Endothelial cell of umbilical vein (primary cell): Measurements from ENCODE around the gene SQSTM1.

Experiments used
- EZH2 ChIP-seq: IDR thresholded peaks from 2 replicates; pipeline ENCODE4 v1.6.1; 2012; ENCODE audit warnings: borderline replicate concordance, low read depth, mild to moderate bottlenecking, moderate library complexity, low read length, inconsistent platforms; ENCODE audit not compliant: severe bottlenecking
- POLR2A ChIP-seq: IDR thresholded peaks from 2 replicates; pipeline ENCODE4 v1.6.1; 2012; ENCODE audit warnings: low read depth, mild to moderate bottlenecking, control low read depth, low read length

GRCh38 chr5:179866241-179867078 lies 45.8 kb downstream of the SQSTM1 start:
- TF ChIP-seq POLR2A (peak; percentile 13), EZH2 (no peak)
